Right hindlimb (tissue), 1 donor: ENCODE measurements around the gene KIAA0753.

Experiments
- DNase-seq: peaks from one replicate; pipeline ENCODE4 v3.0.0-alpha.2; 2018

The KIAA0753 gene

DNA sequence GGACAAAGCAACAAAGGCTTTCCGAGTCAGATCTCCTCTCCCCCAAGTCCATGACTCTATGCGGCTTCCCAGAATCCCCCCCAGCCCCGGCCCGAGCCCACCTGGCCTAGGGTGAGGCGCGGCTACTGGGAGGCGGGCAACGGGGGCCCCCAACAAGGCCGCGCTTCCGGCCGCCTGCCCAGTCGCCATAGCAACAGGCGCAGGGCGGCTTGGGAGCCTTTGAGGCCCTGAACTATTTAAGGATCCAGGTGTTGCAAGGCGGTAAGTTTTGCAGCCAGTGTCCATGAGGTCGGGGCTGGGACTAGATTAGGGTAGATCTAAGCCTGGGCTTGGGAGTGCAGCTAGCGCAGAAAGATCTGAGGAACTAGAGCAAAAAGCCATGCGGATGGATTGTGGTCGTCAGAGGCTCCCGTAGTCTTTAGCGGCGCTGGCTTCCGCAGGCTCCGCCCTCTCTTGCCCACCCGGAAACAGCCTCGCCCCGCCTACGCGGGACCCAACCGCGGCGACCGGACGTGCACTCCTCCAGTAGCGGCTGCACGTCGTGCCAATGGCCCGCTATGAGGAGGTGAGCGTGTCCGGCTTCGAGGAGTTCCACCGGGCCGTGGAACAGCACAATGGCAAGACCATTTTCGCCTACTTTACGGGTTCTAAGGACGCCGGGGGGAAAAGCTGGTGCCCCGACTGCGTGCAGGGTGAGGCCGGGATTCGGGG lies at the start of gene KIAA0753, which contains the start of gene TXNDC17:
Gene KIAA0753 (minus strand): TSS at position 176 of the 711 bp plus-strand sequence. CDS start 5,608 bp downstream, outside the sequence.
Gene TXNDC17 (plus strand): TSS at position 525 of the 711 bp plus-strand sequence. CDS start 23 bp downstream, at position 548.
- DNase-seq = peak; percentile 95

DNA sequence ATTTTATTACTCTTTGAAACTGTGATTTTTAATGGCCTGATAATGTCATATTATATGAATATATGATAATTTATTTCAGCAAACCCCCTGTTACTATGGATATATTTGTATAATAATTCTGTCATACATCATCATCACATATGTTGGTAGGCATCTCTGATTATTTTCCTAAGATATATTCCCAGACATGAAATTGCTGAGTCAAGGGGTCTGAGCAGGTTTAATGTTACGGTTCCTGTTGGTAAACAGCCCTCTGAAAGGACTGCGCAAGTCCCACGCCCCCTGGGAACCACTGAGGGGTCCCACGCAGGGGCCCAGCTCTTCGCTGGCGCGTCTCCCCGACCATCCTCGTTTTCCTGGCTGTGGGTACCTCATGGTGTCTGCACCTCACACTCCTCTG lies 48.4 kb upstream of the KIAA0753 start:
- no peak for DNase-seq

DNA sequence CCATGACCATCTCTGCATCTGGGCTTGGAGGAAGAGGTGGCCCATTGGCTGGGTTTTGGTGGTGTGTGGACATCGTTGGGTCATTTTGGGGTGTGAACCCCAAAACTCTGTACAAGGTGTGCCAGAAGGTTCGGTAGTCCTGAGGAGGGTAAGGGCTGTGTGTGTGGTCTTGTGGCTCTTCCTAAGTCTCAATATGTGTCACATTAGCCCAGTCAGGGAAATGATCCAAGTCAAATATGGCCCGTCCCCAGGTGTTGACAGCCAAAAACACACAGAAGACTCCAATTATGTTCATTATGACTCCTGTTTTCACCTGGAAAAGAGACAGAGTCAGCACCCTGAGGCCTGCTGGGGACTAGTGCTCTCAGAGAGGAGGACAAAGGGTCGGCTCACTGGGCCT lies 45.5 kb upstream of the KIAA0753 start:
- no peak for DNase-seq

DNA sequence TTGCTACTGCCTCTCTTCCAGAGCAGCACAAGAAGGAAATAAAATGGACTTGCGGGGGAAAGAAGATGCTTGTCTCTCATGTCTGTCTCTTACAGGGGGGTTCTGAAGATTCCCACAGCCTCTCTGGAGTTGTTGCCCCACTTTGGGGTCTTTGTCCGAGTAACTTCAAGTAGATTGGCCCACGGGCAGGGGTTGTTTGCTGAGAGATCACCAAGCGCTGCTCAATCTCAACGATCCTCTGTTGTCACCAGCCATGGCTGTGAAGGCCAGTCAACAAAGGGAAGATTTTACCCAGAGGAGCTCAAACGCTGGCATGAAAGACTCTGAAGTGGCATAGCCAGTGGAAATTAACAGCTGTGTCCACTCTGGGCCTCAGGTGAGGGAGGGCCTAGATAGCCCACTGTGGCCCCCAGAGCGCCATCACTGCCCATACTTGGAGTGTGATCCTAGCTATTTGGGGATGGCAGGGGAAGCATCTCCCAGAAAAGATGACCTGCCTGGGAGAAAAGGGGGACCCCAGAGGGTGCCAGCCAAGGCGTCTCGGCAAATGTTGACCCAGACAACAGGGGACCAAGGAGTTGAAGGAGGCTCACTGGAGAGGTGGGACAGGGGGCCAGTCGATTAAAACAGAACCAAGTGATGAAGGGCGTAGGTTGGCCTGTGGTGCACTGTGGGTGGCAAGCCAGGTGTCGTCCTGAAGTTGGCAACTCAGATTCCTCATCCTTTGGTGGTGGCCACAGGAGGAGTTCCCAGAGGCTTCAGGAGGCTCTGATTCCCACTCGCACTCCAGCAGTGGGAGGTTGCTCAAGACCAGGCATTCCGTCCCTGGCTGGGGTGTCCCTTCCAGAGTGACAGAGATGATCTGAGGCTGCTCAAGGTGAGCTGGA lies 44.6 kb upstream of the KIAA0753 start:
- no peak for DNase-seq

DNA sequence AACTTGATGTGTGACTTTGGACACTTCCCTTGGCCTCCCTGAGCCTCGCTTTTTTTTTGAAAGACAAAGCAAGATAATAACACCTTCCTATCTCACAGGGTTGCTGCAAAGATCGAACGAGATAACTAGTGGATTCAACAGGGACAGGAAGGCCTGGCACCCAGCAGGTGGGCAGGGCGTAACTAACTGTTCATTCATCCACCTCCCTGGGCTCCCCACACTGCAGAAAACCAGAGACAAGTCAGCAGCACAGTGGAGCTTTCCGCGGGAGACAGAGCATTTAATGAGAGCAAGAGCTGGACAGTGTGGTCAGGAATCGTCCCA lies 43.9 kb upstream of the KIAA0753 start:
- DNase-seq = no peak

DNA sequence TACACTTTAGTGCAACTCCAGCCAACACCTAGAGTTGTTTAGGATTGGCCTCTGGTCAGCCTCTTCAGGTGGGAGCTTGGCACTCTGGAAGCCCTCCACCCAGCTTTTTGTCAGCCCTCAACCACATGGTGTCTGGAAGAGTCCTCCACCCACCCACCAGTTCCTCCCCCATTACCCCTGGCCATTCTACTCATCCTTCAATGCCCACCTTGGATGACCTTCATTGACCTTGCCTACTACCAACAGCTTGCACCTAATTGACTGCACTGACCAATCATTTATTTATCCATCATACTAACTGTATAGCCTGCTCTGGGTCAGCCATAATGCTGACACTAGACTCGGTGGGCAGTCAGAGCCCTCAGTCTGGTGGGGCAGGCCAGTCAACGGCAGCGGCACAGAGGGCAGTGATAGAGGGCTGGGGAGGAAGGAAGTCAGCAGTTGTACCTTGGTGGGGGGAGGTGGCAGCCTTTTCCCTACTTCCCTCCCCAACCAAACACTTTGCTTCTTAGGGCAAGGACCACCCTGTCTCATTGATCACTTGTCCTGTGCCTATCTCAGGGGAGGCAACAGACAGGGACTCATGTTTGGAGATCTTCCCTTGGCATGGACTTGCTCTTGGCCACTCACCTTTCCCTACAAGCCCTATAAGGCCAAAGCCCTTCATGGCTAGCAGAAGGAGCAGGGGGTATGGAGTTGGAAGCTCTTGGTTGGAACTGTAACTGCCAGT lies 43.4 kb upstream of the KIAA0753 start:
- no peak for DNase-seq

DNA sequence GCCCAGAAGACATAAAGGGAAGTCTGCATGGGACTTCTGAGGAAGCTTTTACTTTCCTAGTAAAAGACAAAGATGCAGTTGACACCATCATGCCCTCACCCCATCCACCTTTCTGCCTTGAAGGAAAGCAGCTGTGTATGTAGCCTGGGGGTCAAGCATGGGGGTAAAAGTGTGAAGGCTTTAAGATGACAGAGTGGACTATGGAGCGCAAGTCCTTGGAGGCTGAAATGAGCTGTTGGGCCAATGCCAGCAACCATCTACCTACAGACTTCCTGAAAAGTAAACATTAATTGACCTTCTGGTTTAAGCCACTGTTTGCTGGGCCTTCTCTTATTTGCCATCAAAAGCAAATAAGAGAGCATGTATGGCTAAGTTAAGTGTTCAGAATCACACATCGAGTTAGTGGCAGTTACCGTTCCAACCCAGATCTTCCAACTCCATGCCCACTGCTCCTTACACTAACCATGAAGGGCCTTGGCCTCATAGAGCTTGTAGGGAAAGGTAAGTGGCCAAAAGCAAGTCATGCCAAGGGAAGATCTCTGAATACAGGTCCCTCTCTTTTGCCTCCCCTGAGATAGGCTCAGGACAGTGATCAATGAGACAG lies 42.7 kb upstream of the KIAA0753 start:
- DNase-seq = no peak

DNA sequence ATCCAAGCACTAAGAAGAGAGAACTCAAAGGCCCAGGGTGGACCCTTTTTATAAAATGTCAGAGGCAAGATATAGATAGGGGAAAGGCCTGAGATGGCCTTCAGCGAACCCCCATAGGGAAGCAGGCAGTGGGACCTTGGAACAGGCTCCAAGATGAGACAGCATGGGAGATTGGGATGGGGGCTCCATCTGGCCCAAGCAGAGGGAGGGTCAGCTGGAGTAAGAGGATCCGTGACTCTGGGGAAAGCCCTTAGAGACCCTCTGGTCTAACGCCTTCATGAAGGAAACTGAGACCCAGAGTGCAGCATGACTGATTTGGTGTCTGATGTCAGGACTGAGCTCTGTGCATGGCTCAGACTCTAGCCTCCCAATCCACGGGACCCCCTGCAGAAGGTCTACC lies 41.8 kb upstream of the KIAA0753 start:
- no peak for DNase-seq

DNA sequence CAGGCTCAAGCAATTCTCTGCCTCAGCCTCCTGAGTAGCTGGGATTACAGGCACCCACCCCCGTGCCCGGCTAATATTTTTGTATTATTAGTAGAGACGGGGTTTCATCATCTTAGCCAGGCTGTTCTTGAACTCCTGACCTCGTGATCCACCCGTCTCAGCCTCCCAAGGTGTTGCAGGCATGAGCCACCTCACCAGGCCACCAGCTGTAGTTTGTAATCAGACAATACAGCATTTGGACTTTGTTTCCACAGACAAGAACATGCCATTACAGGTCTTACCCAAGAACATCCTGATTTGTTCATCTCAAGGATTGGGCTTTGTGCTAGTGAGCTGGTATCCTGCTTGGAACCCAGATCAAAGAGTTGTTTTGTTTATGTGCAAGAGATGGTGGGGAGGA lies 41.2 kb upstream of the KIAA0753 start:
- no peak for DNase-seq

DNA sequence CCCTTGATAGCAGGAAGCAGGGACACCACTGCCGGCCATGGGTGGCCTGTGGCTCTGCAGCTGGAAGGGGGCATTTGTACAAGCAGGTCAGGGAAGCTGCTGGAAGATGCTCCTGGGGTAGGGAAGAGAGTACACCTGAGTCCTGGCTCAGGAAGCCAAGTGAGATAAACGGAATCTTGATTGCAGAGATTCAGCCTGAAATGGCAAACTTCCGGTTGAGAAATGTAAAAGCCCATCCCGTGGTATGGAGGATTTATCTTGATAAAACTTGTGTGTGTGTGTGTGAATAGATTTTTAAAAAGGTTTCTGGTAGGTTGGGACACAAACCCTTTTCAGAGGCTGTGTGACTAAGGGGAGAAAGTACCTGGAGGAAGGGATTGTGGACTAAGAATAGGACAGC lies 40.7 kb upstream of the KIAA0753 start:
- DNase-seq = no peak

DNA sequence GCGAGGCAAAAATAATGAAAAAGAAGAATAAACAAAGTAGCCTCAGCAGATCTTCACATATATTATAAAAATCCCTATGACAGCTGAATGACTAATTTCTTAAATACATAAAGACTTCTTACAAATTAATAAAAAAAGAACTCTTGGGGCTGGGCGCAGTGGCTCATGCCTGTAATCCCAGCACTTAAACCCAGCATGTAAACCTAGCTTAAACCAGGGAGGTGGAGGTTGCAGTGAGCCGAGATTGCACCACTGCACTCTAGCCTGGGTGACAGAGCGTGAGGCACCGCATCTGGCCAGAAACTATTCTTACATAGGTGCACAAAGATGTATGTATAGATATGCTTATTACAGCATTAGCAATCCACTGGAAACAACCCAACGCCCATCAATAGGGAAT lies 38.7 kb upstream of the KIAA0753 start:
- DNase-seq = no peak

DNA sequence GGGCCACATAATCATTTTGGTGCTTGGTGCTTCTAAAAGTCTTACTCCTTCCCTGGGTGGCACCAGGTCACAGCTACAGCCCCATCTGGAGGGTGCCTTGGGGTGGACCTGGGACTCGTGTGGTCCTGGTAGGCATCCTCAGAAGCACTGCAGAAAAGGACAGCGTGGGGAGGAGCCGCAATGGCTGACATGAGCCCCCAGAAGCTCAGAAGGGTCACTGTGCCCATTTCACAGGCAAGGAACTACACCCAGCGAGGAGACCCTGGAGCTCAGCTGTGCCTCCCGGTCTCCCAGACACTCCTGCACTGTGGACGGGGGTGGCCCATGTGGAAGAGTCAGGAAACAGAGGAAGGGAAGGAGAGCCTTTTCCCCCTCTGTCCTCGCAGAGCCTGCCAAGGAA lies 37.4 kb upstream of the KIAA0753 start:
- DNase-seq = no peak

DNA sequence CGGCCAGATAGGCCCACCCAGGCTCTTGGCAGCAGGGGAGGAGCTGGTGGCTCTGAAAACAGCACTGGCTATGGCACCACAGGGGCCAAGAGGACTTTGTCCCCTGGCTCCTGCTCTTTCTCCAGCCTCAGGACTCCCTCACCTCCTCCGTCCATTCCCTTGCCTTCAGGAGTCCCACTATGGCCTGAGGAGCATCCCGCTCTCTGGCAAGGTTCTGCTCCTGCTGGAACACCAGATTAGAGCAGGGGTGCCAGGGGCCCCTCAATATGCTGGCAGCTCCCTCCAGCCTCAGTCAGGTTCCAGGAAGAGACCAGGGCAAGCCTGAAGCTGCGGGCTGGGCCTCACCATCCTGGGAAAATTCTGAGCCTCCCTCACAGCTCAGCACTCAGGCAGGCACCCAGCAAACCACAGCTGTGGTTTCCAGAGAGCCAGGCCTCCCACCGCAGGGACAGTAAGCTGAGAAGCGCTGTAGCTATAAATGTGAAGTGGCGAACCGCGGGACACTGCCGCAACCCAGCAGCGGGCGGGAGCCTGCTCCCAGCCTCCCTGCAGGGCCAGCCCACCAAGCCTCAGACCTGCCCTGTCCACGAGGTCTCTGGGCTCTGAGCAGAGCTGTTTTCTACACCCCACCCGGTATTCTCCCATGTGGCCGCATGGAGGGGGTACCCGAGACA lies 36.8 kb upstream of the KIAA0753 start:
- peak; percentile 76 for DNase-seq

DNA sequence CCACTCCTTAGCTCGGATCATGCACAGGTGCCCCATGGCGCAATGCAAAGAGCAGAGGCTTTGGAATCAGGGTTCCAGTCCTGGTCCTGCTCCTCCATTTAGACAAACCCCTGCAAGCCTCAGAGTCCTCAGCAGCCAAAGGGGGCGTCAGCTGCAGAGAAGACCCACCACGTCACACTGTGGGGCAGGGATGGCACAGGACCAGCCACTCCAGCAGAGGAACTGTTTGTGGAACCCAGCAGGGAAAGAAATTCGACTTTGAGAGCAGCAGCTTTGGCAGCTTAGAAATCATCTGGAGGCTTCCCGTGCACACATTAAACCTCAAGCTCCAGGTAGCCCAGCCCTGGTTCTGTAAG lies 36.3 kb upstream of the KIAA0753 start:
- no peak for DNase-seq

DNA sequence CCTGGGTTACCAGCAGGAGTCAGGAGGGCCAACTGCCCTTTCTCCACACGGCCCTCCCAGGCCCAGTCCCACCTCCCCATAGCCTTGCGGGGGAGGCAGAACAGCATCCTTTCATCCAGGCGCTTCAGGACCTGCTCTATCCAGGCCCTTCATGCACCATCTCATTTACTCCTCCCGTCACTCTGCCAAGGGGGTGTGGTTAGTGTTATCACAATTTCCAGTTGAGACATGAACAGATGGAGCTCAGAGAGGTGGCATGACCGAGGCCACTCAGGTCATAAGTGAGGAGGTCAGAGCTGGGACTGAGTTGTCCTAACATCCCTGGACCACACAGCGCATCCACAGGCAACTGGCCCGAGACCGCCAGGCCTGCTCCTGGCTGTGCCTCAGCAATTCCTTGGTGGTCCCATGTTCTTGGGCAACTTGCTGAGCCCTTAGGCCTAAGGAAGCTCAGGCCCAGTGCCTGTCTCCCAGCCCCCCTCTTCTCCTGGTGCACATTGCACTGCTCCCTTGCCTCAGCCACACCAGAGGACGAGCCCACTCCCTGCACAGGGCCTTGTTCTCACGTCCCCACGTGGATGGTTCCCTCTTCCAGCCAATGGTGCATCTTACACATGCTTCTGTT lies 34.8 kb upstream of the KIAA0753 start:
- DNase-seq = no peak

DNA sequence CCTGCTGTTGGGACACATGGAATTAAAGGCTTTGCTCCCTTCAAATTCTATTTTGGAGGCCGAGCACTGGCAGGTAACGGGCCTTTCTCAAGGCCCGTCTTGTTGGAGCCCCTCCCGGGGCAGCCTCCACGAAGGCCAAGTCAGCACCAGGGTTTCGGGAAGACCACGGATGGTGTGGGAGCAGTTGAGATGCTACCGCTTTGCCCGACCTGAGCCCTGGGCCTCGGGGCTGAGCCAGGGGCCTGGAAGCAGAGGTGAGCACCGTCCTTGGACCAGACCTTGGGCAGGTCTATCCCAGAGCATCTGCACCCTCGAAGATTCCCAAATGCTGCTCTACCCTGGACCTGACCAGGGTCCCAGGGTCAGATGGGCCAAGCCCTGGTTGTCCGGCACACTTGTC lies 34.1 kb upstream of the KIAA0753 start:
- DNase-seq = no peak

DNA sequence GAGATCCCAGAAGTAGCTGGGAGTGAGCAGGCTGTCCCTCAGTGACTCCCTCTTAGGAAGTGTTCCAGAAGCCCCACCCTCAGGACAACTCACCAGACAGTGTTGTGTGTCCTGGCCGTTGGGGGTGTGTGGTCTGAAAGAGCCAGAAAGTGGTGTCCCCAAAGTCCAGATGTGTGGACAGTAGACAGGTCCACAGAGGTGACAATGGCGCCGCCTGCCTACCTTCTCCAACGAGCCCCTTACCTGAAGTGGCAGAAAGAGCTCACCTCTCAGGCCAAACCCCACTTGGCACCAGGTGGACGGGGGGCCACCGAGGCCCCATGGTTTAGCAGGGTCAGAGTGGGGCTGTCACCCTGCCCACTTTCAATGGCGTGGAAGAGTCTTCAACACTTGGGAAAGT lies 30.9 kb upstream of the KIAA0753 start:
- DNase-seq = no peak

DNA sequence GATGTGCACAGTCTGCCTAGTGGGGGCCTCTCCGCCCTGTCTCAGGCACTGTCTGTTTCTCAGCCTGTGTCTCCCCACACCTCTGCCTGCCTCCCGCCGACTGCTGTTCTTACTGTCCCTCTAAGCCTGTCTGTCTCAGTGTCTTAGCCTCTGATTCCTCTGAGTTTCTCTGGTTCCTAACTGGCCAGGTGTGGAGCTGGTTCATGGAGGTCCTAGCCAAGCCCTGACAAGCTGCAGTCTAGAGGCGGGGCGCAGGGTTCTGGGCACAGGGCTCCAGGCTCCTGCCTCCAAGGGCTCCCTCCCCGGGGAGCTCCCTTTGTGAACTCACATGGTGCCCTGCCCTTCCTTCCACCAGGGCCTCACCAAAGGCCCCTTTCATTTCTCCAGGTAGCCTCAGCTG lies 30.5 kb upstream of the KIAA0753 start:
- DNase-seq = no peak

DNA sequence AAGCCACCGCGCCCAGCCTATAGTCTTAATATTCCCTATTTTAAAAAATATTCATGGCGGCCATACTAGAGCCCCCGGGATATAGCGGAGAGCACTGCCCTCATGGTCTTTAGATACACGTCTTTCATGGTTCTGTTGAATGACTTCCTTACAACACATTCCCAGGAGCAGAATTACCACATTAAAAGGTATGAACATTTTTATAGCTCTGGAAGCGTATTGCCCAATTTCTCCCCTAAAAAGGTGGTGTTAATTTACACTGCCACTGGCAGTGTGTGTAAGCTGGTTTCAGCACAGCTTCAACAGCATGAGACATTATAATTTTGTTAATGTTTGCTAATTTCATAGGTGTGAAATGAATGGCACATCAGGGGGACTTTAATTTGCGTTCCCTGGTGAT lies 30.1 kb upstream of the KIAA0753 start:
- DNase-seq = no peak

DNA sequence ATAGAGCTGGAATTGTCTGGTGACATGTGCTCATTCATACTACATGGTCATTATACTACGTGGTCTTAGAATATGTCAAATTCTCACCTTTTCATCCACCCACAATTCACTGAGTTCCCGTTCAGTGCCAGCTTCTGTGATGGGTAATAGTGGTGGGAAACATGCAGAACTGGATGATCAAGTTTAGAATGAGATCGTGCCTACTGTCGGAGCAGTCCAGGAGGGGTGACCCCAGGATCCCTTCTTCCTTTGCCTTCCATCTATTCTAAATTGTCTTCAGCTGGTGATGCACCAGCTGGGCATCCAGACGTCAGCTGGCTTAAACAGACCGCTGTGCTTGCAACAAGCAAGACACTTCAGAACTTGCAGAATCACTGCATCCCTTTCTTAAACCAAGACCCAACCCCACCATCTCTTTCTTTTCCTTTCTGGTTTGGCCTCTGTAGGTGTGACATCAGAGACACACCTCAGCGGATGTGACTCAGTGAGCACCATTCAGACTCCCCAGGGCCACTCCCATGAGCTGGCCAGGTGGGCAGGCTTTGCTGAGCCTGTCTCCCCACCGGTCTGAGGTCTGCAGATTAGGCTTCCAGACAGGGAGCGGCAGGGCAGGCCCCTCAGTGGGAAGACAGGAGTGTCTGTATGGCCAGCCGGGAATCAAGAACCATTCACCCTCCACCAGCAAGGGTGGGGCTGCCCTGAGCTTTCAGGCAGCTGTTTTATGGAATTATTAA lies 29.1 kb upstream of the KIAA0753 start:
- DNase-seq = no peak

DNA sequence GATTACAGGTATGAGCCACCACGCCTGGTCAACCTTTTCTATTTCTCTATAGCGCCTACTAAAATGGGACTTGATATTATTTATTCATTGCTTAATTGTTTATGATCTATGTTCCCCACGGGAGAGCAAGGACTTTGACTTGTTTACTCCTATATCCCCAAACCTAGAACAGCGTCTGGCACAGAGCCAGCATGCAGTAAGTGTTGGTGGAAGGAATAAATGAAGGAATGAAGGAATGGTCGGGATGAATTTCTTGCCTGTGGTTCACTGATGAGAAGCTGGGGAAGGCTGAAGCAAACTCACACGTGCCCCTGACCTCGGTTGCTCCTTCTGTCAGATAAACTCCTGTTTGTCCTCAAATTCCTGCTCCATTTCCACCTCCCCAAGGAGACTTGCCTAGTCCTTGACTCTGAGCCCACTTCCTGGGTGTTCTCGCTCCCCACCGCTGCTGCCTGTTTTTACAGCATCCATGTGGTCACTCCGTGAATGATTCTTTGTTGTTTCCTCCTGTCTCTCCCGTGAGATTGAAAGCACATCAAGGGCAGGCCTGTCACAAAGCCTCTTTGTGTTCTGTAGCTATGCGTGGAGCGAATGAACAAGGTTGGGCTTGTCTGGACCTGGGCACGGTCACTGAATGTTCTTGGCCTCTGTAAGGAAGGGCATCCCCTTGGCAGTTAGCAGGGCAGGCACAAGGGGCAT lies 28.4 kb upstream of the KIAA0753 start:
- DNase-seq = no peak
